HepG2 (cell line): ENCODE data around the gene CCR9.

ENCODE experiments used
- ARID5B ChIP-seq: IDR thresholded peaks from 2 replicates; pipeline ENCODE4 v1.4.0; 2020; ENCODE audit warnings: mild to moderate bottlenecking, missing genetic modification reagents
- NR1H2 ChIP-seq: sonication (generic); formaldehyde crosslinking; IDR thresholded peaks from 2 replicates; pipeline ENCODE4 v1.8.1; 2022; ENCODE audit warnings: low read depth, missing genetic modification reagents, borderline replicate concordance
- POLR2AphosphoS5 ChIP-seq: IDR thresholded peaks from 2 replicates; pipeline ENCODE4 v1.6.1; 2012; ENCODE audit warnings: low read depth, low read length

DNA sequence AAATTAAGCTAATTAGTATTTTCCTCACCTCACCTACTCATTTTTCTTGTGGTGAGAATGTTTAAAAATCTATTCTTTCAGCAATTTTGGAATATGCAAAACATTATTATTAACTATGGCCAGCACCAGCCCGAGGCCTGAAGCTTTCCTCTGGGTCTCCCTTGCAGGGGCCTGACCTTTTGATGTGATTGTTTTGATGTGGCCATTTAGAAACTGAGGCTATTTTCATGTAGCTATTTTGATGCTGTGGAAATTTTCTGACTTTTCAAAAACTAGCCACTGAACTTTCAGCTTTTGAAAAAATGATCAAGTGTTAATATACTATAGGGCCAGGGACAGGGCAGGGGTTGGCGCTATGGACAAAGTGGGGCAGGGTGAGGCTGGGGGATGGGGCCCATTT, 8.2 kb upstream of the CCR9 start:
- TF ChIP-seq POLR2AphosphoS5 (no peak), ARID5B (no peak), NR1H2 (CRISPR knock-in tag) (no peak)
